K562 (cell line): ENCODE measurements around the gene ATP6V1F.

Source experiments
- CTCF ChIP-seq, 3 experiments: IDR thresholded peaks in 2 of 3; conservative IDR thresholded peaks in 1 of 3; 2 replicates each; pipeline ENCODE4 v1.5.1; 2011 to 2012; ENCODE audit warnings: low read length in 3 of 3, mild to moderate bottlenecking in 3 of 3, control low read depth in 2 of 3, improper control_type of control experiment in 1 of 3, inconsistent platforms in 1 of 3, low read depth in 1 of 3, mixed read lengths in 1 of 3, moderate library complexity in 1 of 3; ENCODE audit not compliant: insufficient read depth in 2 of 3
- EZH2 ChIP-seq: IDR thresholded peaks from 2 replicates; pipeline ENCODE4 v1.6.1; 2012; ENCODE audit warnings: low read depth, mild to moderate bottlenecking, inconsistent platforms, low read length, borderline replicate concordance
- FOXM1 ChIP-seq, 2 experiments: fragments of 450-650 bp in 1 of 2; sonication (generic) in 1 of 2; formaldehyde crosslinking in 1 of 2; IDR thresholded peaks; 2 replicates each; pipeline versions ENCODE4 v1.6.1 to v1.9.0; 2017 to 2022; ENCODE audit warnings: low read depth in 2 of 2, mild to moderate bottlenecking in 2 of 2, missing genetic modification reagents in 1 of 2, moderate library complexity in 1 of 2
- KLF16 ChIP-seq: IDR thresholded peaks from 2 replicates; pipeline ENCODE4 v1.6.1; 2016; ENCODE audit warnings: antibody characterized with exemption
- L3MBTL2 ChIP-seq: fragments of 450-650 bp; IDR thresholded peaks from 2 replicates; pipeline ENCODE4 v1.6.1; 2016; ENCODE audit warnings: mild to moderate bottlenecking, moderate library complexity
- POLR2A ChIP-seq: fragments of 450-650 bp; conservative IDR thresholded peaks from 2 replicates; pipeline ENCODE4 v1.6.1; 2016
- YY1 ChIP-seq, 3 experiments: IDR thresholded peaks; 2 replicates each; pipeline ENCODE4 v1.6.1; 2011; ENCODE audit warnings: low read length in 2 of 3, mild to moderate bottlenecking in 2 of 3, moderate library complexity in 2 of 3, borderline replicate concordance in 1 of 3, control low read depth in 1 of 3, low read depth in 1 of 3; ENCODE audit not compliant: insufficient read depth in 3 of 3, insufficient replicate concordance in 2 of 3, control insufficient read depth in 1 of 3, insufficient read length in 1 of 3; ENCODE audit errors: extremely low read depth in 1 of 3

GRCh38 chr7:128892521-128893250 is 30.0 kb downstream of the ATP6V1F start:
- TF ChIP-seq FOXM1 (IDR thresholded peaks at IDR 0.05; ENCODE audit: low read depth) = no peak
- no peak for TF ChIP-seq FOXM1 (CRISPR knock-in tag; IDR thresholded peaks at IDR 0.05; ENCODE audit: low read depth)
- TF ChIP-seq EZH2 = no peak
- TF ChIP-seq POLR2A = no peak
- no peak for TF ChIP-seq YY1 (IDR thresholded peaks at IDR 0.05; ENCODE audit: borderline replicate concordance in 1 of 3, control insufficient read depth in 1 of 3, extremely low read depth in 1 of 3, insufficient read depth in 3 of 3, insufficient read length in 1 of 3, insufficient replicate concordance in 2 of 3, low read depth in 1 of 3, low read length in 2 of 3)
- no peak for TF ChIP-seq CTCF (IDR thresholded peaks at IDR 0.05 in 2 of 3, conservative IDR thresholded peaks at IDR 0.05 in 1 of 3; ENCODE audit: insufficient read depth in 2 of 3, low read depth in 1 of 3, low read length in 3 of 3)
- TF ChIP-seq L3MBTL2 = no peak
- no peak for TF ChIP-seq KLF16
